A673 (cell line): ENCODE results near the gene LIX1.

ENCODE experiments used
- CTCF ChIP-seq: fragments of 300-800, 200-600 bp; sonication (generic); conservative IDR thresholded peaks from 2 replicates; pipeline ENCODE4 v1.5.1; 2017; ENCODE audit warnings: low read depth, mild to moderate bottlenecking, antibody characterized with exemption, low read length, moderate library complexity, mixed read lengths
- EZH2 ChIP-seq: fragments of 200-600 bp; sonication (generic); IDR thresholded peaks from 2 replicates; pipeline ENCODE4 v1.6.1; 2017; ENCODE audit warnings: borderline replicate concordance, low read depth, mild to moderate bottlenecking, mixed read lengths, antibody characterized with exemption, low read length; ENCODE audit not compliant: poor library complexity, severe bottlenecking

DNA sequence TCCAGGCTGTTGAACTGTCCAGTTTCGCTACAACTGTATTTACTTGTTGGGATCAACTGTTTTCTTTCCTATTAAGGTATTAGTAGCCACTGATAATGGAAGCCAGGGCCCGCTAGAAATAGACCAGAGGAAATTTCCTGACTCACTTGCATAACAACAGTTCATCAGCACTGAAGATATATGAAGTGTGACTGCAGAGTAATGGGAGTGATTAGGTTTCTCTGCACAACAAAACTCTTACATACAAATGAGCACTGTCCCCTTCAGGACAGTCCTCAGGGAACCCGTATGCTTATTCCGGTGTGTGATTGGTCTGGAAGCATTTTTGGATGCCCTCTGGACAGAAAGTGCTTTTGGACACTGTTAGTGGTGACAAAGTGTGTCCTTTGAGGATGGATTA is 55.3 kb downstream of the LIX1 start:
- no peak for TF ChIP-seq CTCF
- no peak for TF ChIP-seq EZH2
